Measurements from ENCODE around the gene TTC21A.
"Not testable (repeated sequence)": the region's sequence is repeated elsewhere in the genome, so short reads cannot be mapped to it uniquely, and the experiment has no call there.

The TTC21A gene

GRCh38 chr3:39170461-39170860, 63.0 kb downstream of the TTC21A start:
- Histone ChIP-seq H3K23ac (ENCODE audit: low read depth, low read length, poor library complexity) (no peak overlapping the region), H2BK120ac (ENCODE audit: low read depth, low read length) (no peak overlapping the region), H2BK12ac (ENCODE audit: low read length) (no peak overlapping the region), H3K4ac (ENCODE audit: low read length) (no peak overlapping the region), H3K36me3 (replicated peaks in 1 of 2; ENCODE audit: control insufficient read depth in 2 of 2, insufficient read depth in 2 of 2, low read length in 2 of 2) (no peaks in the 10 kb centered on the region), H3K4me2 (ENCODE audit: insufficient read depth, low read length, poor library complexity, severe bottlenecking) (no peak overlapping the region), H3K9me3 (replicated peaks in 1 of 2; ENCODE audit: control insufficient read depth in 2 of 2, insufficient read depth in 1 of 2, low read depth in 1 of 2, low read length in 2 of 2) (no peaks in the 10 kb centered on the region), H3K27me3 (ENCODE audit: control insufficient read depth in 3 of 3, insufficient read depth in 3 of 3, low read depth in 1 of 3, low read length in 3 of 3) (no peaks in the 10 kb centered on the region), H3K4me3 (ENCODE audit: low read length in 2 of 2) (no peak overlapping the region), H4K91ac (ENCODE audit: low read depth, low read length, poor library complexity) (no peak overlapping the region), H3K79me1 (ENCODE audit: low read depth, low read length) (no peaks in the 10 kb centered on the region), H3K14ac (ENCODE audit: low read length) (no peak overlapping the region), H3K9ac (ENCODE audit: low read depth, low read length, poor library complexity) (no peak overlapping the region), H3K27ac (replicated peaks; ENCODE audit: low read length) (no peak overlapping the region), H2BK15ac (ENCODE audit: low read length) (no peak overlapping the region), H4K8ac (ENCODE audit: low read depth, low read length) (no peak overlapping the region), H2AFZ (ENCODE audit: low read length) (no peak overlapping the region), H3K18ac (ENCODE audit: low read length) (no peak overlapping the region), H2AK5ac (ENCODE audit: low read depth, low read length) (no peak overlapping the region), H3K4me1 (ENCODE audit: control insufficient read depth in 2 of 2, insufficient read depth in 1 of 2, low read depth in 1 of 2, low read length in 2 of 2) (peaks cover 0 to 1% of the 10 kb centered on the region in 2 donors), H2BK5ac (ENCODE audit: low read length) (no peak overlapping the region)
- no peak for DNase-seq (ENCODE audit: low spot score)
- no CpG with 5 or more reads among the region's 4 CpGs for WGBS, 2 donors (ENCODE audit: extremely low coverage in 2 of 2, insufficient read length in 2 of 2, insufficient replicate concordance in 1 of 2)

DNA sequence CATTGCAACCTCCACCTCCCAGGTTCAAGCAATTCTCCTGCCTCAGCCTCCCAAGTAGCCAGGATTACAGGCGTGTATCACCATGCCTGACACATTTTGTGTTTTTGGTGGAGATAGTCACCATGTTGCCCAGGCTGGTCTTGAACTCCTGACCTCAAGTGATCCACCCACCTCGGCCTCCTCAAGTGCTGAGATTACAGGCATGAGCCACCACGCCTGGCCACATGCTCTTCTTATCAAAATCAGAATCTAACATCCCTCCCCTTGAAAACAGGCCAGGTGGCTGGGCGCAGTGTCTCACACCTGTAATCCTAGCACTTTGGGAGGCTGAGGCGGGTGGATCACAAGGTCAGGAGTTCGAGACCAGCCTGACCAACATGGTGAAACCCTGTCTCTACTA, 63.4 kb downstream of the TTC21A start:
- not testable (repeated sequence) for H3K14ac ChIP-seq (ENCODE audit: low read length); H3K27ac ChIP-seq (replicated peaks; ENCODE audit: low read length); H3K36me3 ChIP-seq (replicated peaks in 1 of 2; ENCODE audit: control insufficient read depth in 2 of 2, insufficient read depth in 2 of 2, low read length in 2 of 2); H3K9ac ChIP-seq (ENCODE audit: low read depth, low read length, poor library complexity); H3K4me3 ChIP-seq (ENCODE audit: low read length in 2 of 2); H3K18ac ChIP-seq (ENCODE audit: low read length); H3K27me3 ChIP-seq (ENCODE audit: control insufficient read depth in 3 of 3, insufficient read depth in 3 of 3, low read depth in 1 of 3, low read length in 3 of 3); H2BK12ac ChIP-seq (ENCODE audit: low read length); H3K4me2 ChIP-seq (ENCODE audit: insufficient read depth, low read length, poor library complexity, severe bottlenecking); H3K23ac ChIP-seq (ENCODE audit: low read depth, low read length, poor library complexity); DNase-seq (ENCODE audit: low spot score); H3K79me1 ChIP-seq (ENCODE audit: low read depth, low read length); H2BK5ac ChIP-seq (ENCODE audit: low read length); H3K9me3 ChIP-seq (replicated peaks in 1 of 2; ENCODE audit: control insufficient read depth in 2 of 2, insufficient read depth in 1 of 2, low read depth in 1 of 2, low read length in 2 of 2); H3K4ac ChIP-seq (ENCODE audit: low read length); H3K4me1 ChIP-seq (ENCODE audit: control insufficient read depth in 2 of 2, insufficient read depth in 1 of 2, low read depth in 1 of 2, low read length in 2 of 2); H2BK120ac ChIP-seq (ENCODE audit: low read depth, low read length); H4K91ac ChIP-seq (ENCODE audit: low read depth, low read length, poor library complexity); H2BK15ac ChIP-seq (ENCODE audit: low read length); H2AK5ac ChIP-seq (ENCODE audit: low read depth, low read length); H4K8ac ChIP-seq (ENCODE audit: low read depth, low read length); H2AFZ ChIP-seq (ENCODE audit: low read length)
- no CpG with 5 or more reads among the region's 6 CpGs for WGBS, 2 donors (ENCODE audit: extremely low coverage in 2 of 2, insufficient read length in 2 of 2, insufficient replicate concordance in 1 of 2)

GRCh38 chr3:39171860-39172259, 64.4 kb downstream of the TTC21A start:
- H3K36me3 ChIP-seq (replicated peaks in 1 of 2; ENCODE audit: control insufficient read depth in 2 of 2, insufficient read depth in 2 of 2, low read length in 2 of 2), result no peaks in the 10 kb centered on the region
- H3K4me3 ChIP-seq (ENCODE audit: low read length in 2 of 2), result no peak overlapping the region
- H3K27ac ChIP-seq (replicated peaks; ENCODE audit: low read length), result no peak overlapping the region
- no peak overlapping the region for H2BK15ac ChIP-seq (ENCODE audit: low read length)
- no peaks in the 10 kb centered on the region for H3K79me1 ChIP-seq (ENCODE audit: low read depth, low read length)
- no CpG with 5 or more reads among the region's 2 CpGs for WGBS, 2 donors (ENCODE audit: extremely low coverage in 2 of 2, insufficient read length in 2 of 2, insufficient replicate concordance in 1 of 2)
- H2BK12ac ChIP-seq (ENCODE audit: low read length), result no peak overlapping the region
- no peak overlapping the region for H4K91ac ChIP-seq (ENCODE audit: low read depth, low read length, poor library complexity)
- H3K9me3 ChIP-seq (replicated peaks in 1 of 2; ENCODE audit: control insufficient read depth in 2 of 2, insufficient read depth in 1 of 2, low read depth in 1 of 2, low read length in 2 of 2), result no peaks in the 10 kb centered on the region
- H4K8ac ChIP-seq (ENCODE audit: low read depth, low read length), result no peak overlapping the region
- H3K23ac ChIP-seq (ENCODE audit: low read depth, low read length, poor library complexity), result no peak overlapping the region
- no peak overlapping the region for H3K18ac ChIP-seq (ENCODE audit: low read length)
- H2BK120ac ChIP-seq (ENCODE audit: low read depth, low read length), result no peak overlapping the region
- H3K9ac ChIP-seq (ENCODE audit: low read depth, low read length, poor library complexity), result no peak overlapping the region
- H2BK5ac ChIP-seq (ENCODE audit: low read length), result no peak overlapping the region
- no peak overlapping the region for H3K4ac ChIP-seq (ENCODE audit: low read length)
- H3K4me2 ChIP-seq (ENCODE audit: insufficient read depth, low read length, poor library complexity, severe bottlenecking), result no peak overlapping the region
- H2AK5ac ChIP-seq (ENCODE audit: low read depth, low read length), result no peak overlapping the region
- H2AFZ ChIP-seq (ENCODE audit: low read length), result no peak overlapping the region
- peaks cover 0 to 3% (median 0%) of the 10 kb centered on the region in 3 experiments for H3K27me3 ChIP-seq (ENCODE audit: control insufficient read depth in 3 of 3, insufficient read depth in 3 of 3, low read depth in 1 of 3, low read length in 3 of 3)
- DNase-seq (ENCODE audit: low spot score), result no peak
- H3K4me1 ChIP-seq (ENCODE audit: control insufficient read depth in 2 of 2, insufficient read depth in 1 of 2, low read depth in 1 of 2, low read length in 2 of 2), result peaks cover 0 to 1% of the 10 kb centered on the region in 2 donors
- H3K14ac ChIP-seq (ENCODE audit: low read length), result no peak overlapping the region

DNA sequence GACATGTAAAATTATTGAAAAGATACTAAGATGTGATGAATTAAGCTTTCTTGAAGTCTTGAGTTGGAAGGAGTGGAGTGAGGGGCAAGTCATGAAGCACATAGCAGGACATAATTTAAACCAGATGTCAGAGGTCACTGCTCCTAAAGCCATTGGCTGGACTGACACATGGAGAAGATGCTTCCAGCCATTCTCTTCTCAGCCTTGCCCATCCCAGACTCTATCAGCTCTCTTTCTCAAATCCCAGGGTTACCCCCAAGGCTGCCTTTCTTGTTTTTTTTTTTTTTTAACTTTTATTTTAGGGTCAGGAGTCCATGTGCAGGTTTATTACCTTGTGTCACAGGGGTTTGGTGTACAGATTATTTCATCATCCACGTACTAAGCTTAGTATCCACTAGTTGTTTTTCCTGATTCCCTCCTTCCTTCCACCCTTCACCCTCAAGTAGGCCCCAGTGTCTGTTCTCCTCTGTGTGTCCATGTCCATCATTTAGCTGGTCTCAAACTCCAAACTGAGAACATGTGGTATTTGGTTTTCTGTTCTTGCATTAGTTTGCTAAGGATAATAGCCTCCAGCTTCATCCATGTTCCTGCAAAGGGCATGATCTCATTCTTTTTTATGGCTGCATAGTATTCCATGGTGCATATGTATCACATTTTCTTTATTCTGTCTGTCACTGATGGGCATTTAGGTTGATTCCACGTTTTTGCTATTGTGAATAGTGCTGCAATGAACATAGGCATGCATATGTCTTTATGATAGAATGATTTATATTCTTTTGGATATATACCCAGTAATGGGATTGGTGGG, 66.0 kb downstream of the TTC21A start:
- DNase-seq (ENCODE audit: low spot score), result no peak
- H3K4me3 ChIP-seq (ENCODE audit: low read length in 2 of 2), result no peak overlapping the region
- no peak overlapping the region for H2BK120ac ChIP-seq (ENCODE audit: low read depth, low read length)
- no peak overlapping the region for H3K14ac ChIP-seq (ENCODE audit: low read length)
- no peak overlapping the region for H3K18ac ChIP-seq (ENCODE audit: low read length)
- no peak overlapping the region for H2BK12ac ChIP-seq (ENCODE audit: low read length)
- no peak overlapping the region for H2AK5ac ChIP-seq (ENCODE audit: low read depth, low read length)
- H2BK5ac ChIP-seq (ENCODE audit: low read length), result no peak overlapping the region
- no peak overlapping the region for H4K91ac ChIP-seq (ENCODE audit: low read depth, low read length, poor library complexity)
- peaks cover 2 to 7% of the 10 kb centered on the region in 2 donors for H3K4me1 ChIP-seq (ENCODE audit: control insufficient read depth in 2 of 2, insufficient read depth in 1 of 2, low read depth in 1 of 2, low read length in 2 of 2)
- no peak overlapping the region for H3K9ac ChIP-seq (ENCODE audit: low read depth, low read length, poor library complexity)
- H3K36me3 ChIP-seq (replicated peaks in 1 of 2; ENCODE audit: control insufficient read depth in 2 of 2, insufficient read depth in 2 of 2, low read length in 2 of 2), result no peaks in the 10 kb centered on the region
- no peaks in the 10 kb centered on the region for H3K79me1 ChIP-seq (ENCODE audit: low read depth, low read length)
- no peak overlapping the region for H2AFZ ChIP-seq (ENCODE audit: low read length)
- WGBS, 2 donors (ENCODE audit: extremely low coverage in 2 of 2, insufficient read length in 2 of 2, insufficient replicate concordance in 1 of 2), result no CpG with 5 or more reads among the region's 2 CpGs
- no peak overlapping the region for H3K4me2 ChIP-seq (ENCODE audit: insufficient read depth, low read length, poor library complexity, severe bottlenecking)
- H2BK15ac ChIP-seq (ENCODE audit: low read length), result no peak overlapping the region
- no peak overlapping the region for H3K27ac ChIP-seq (replicated peaks; ENCODE audit: low read length)
- H3K23ac ChIP-seq (ENCODE audit: low read depth, low read length, poor library complexity), result no peak overlapping the region
- H3K4ac ChIP-seq (ENCODE audit: low read length), result no peak overlapping the region
- H3K27me3 ChIP-seq (ENCODE audit: control insufficient read depth in 3 of 3, insufficient read depth in 3 of 3, low read depth in 1 of 3, low read length in 3 of 3), result peaks cover 0 to 3% (median 0%) of the 10 kb centered on the region in 3 experiments
- no peaks in the 10 kb centered on the region for H3K9me3 ChIP-seq (replicated peaks in 1 of 2; ENCODE audit: control insufficient read depth in 2 of 2, insufficient read depth in 1 of 2, low read depth in 1 of 2, low read length in 2 of 2)
- no peak overlapping the region for H4K8ac ChIP-seq (ENCODE audit: low read depth, low read length)
